ENCODE measurements around the gene UVRAG.

- TF ChIP-seq CTCF (IDR thresholded peaks at IDR 0.05) (no peak), POLR2A (IDR thresholded peaks at IDR 0.05) (no peak), POLR2AphosphoS5 (IDR thresholded peaks at IDR 0.05; ENCODE audit: insufficient read depth in 1 of 2, low read depth in 1 of 2) (no peak)
Observed at GRCh38 chr11:76172583-76172982, 357.6 kb downstream of the UVRAG start.
